ENCODE data around the gene GPR162.

Gene GPR162

GRCh38 chr12:6799147-6799546 lies 22.5 kb upstream of the GPR162 start:
- peaks cover 16% of the 10 kb centered on the region for H3K27me3 Mint-ChIP-seq
- no peaks in the 10 kb centered on the region for H3K4me1 Mint-ChIP-seq
- no peak overlapping the region for H3K27ac Mint-ChIP-seq
- DNase-seq (no peak), ATAC-seq (no peak)
- no peaks in the 10 kb centered on the region for H3K36me3 Mint-ChIP-seq (ENCODE audit: low read depth)
- H3K4me3 Mint-ChIP-seq: no peak overlapping the region
- no peaks in the 10 kb centered on the region for H3K9me3 Mint-ChIP-seq

- Mint-ChIP-seq H3K4me1 (peaks cover 6% of the 10 kb centered on the region), H3K27me3 (no peaks in the 10 kb centered on the region), H3K4me3 (no peak overlapping the region), H3K36me3 (ENCODE audit: low read depth) (no peaks in the 10 kb centered on the region), H3K27ac (no peak overlapping the region), H3K9me3 (no peaks in the 10 kb centered on the region)
- ATAC-seq (no peak), DNase-seq (no peak)
Observed at GRCh38 chr12:6807170-6807569, 14.5 kb upstream of the GPR162 start.

GRCh38 chr12:6809056-6809455 lies 12.6 kb upstream of the GPR162 start:
- no peaks in the 10 kb centered on the region for H3K9me3 Mint-ChIP-seq
- H3K4me3 Mint-ChIP-seq: no peak overlapping the region
- no peak for DNase-seq
- no peak overlapping the region for H3K27ac Mint-ChIP-seq
- no peaks in the 10 kb centered on the region for H3K36me3 Mint-ChIP-seq (ENCODE audit: low read depth)
- no peak for ATAC-seq
- peaks cover 2% of the 10 kb centered on the region for H3K27me3 Mint-ChIP-seq
- H3K4me1 Mint-ChIP-seq: peaks cover 6% of the 10 kb centered on the region

GRCh38 chr12:6810758-6811157 lies 10.9 kb upstream of the GPR162 start:
- ATAC-seq (no peak), DNase-seq (no peak)
- Mint-ChIP-seq H3K27ac (no peak overlapping the region), H3K36me3 (ENCODE audit: low read depth) (no peaks in the 10 kb centered on the region), H3K27me3 (peaks cover 9% of the 10 kb centered on the region), H3K4me1 (peaks cover 6% of the 10 kb centered on the region), H3K9me3 (no peaks in the 10 kb centered on the region), H3K4me3 (no peak overlapping the region)

GRCh38 chr12:6813363-6813762 lies 8.3 kb upstream of the GPR162 start:
- no peak for ATAC-seq
- Mint-ChIP-seq H3K9me3 (no peaks in the 10 kb centered on the region), H3K4me3 (no peak overlapping the region), H3K27me3 (peaks cover 9% of the 10 kb centered on the region), H3K4me1 (peaks cover 6% of the 10 kb centered on the region), H3K27ac (no peak overlapping the region), H3K36me3 (ENCODE audit: low read depth) (peaks cover 2% of the 10 kb centered on the region)
- DNase-seq: no peak

- H3K9me3 Mint-ChIP-seq: no peaks in the 10 kb centered on the region
Observed at GRCh38 chr12:6816598-6816997, 5.0 kb upstream of the GPR162 start.

GRCh38 chr12:6817098-6817497 lies 4.5 kb upstream of the GPR162 start:
- no peak for DNase-seq
- H3K27ac Mint-ChIP-seq: no peak overlapping the region
- peaks cover 9% of the 10 kb centered on the region for H3K4me1 Mint-ChIP-seq
- H3K27me3 Mint-ChIP-seq: peaks cover 21% of the 10 kb centered on the region
- H3K4me3 Mint-ChIP-seq: no peak overlapping the region
- no peaks in the 10 kb centered on the region for H3K9me3 Mint-ChIP-seq
- ATAC-seq: no peak
- H3K36me3 Mint-ChIP-seq (ENCODE audit: low read depth): peaks cover 2% of the 10 kb centered on the region

More at GRCh38 chr12:6816598-6816997, 5.0 kb upstream of the GPR162 start:
- Mint-ChIP-seq H3K36me3 (ENCODE audit: low read depth) (peaks cover 2% of the 10 kb centered on the region), H3K4me3 (no peak overlapping the region), H3K27ac (no peak overlapping the region), H3K4me1 (peaks cover 7% of the 10 kb centered on the region), H3K27me3 (peaks cover 19% of the 10 kb centered on the region)
- DNase-seq (no peak), ATAC-seq (no peak)

GRCh38 chr12:6817662-6818157 lies 3.9 kb upstream of the GPR162 start:
- ATAC-seq (no peak), DNase-seq (no peak)
- Mint-ChIP-seq H3K27me3 (peaks cover 27% of the 10 kb centered on the region), H3K4me1 (peaks cover 13% of the 10 kb centered on the region), H3K27ac (peak overlapping the region; percentile 10), H3K36me3 (ENCODE audit: low read depth) (peaks cover 2% of the 10 kb centered on the region), H3K4me3 (no peak overlapping the region), H3K9me3 (no peaks in the 10 kb centered on the region)

- Mint-ChIP-seq H3K4me3 (no peak overlapping the region), H3K27me3 (peaks cover 32% of the 10 kb centered on the region), H3K27ac (no peak overlapping the region), H3K36me3 (ENCODE audit: low read depth) (peaks cover 2% of the 10 kb centered on the region), H3K4me1 (peaks cover 13% of the 10 kb centered on the region), H3K9me3 (no peaks in the 10 kb centered on the region)
- ATAC-seq (no peak), DNase-seq (no peak)
Observed at GRCh38 chr12:6818222-6818621, 3.4 kb upstream of the GPR162 start.

GRCh38 chr12:6818645-6819044 lies 3.0 kb upstream of the GPR162 start:
- Mint-ChIP-seq H3K4me1 (peaks cover 13% of the 10 kb centered on the region), H3K36me3 (ENCODE audit: low read depth) (peaks cover 2% of the 10 kb centered on the region), H3K27ac (no peak overlapping the region), H3K27me3 (peaks cover 36% of the 10 kb centered on the region), H3K4me3 (no peak overlapping the region), H3K9me3 (no peaks in the 10 kb centered on the region)
- ATAC-seq: no peak
- no peak for DNase-seq

- no peak overlapping the region for H3K4me3 Mint-ChIP-seq
- ATAC-seq (no peak), DNase-seq (no peak)
- peaks cover 2% of the 10 kb centered on the region for H3K36me3 Mint-ChIP-seq (ENCODE audit: low read depth)
- H3K9me3 Mint-ChIP-seq: no peaks in the 10 kb centered on the region
- H3K4me1 Mint-ChIP-seq: peaks cover 13% of the 10 kb centered on the region
- peaks cover 38% of the 10 kb centered on the region for H3K27me3 Mint-ChIP-seq
- H3K27ac Mint-ChIP-seq: no peak overlapping the region
Observed at GRCh38 chr12:6819106-6820030, 2.3 kb upstream of the GPR162 start.

GRCh38 chr12:6820166-6820565 lies 1.5 kb upstream of the GPR162 start:
- Mint-ChIP-seq H3K9me3 (no peaks in the 10 kb centered on the region), H3K4me1 (peaks cover 13% of the 10 kb centered on the region), H3K27me3 (peaks cover 38% of the 10 kb centered on the region), H3K4me3 (no peak overlapping the region), H3K36me3 (ENCODE audit: low read depth) (peaks cover 2% of the 10 kb centered on the region), H3K27ac (no peak overlapping the region)
- ATAC-seq: no peak
- DNase-seq: no peak

- peaks cover 20% of the 10 kb centered on the region for H3K4me1 Mint-ChIP-seq
- peaks cover 2% of the 10 kb centered on the region for H3K36me3 Mint-ChIP-seq (ENCODE audit: low read depth)
- ATAC-seq: no peak
- H3K27me3 Mint-ChIP-seq: peaks cover 59% of the 10 kb centered on the region
- DNase-seq: no peak
- H3K4me3 Mint-ChIP-seq: no peak overlapping the region
- no peak overlapping the region for H3K27ac Mint-ChIP-seq
- no peaks in the 10 kb centered on the region for H3K9me3 Mint-ChIP-seq
Observed at GRCh38 chr12:6822426-6823135, 960 bp downstream of the GPR162 start.

- peaks cover 24% of the 10 kb centered on the region for H3K4me1 Mint-ChIP-seq
- no peak overlapping the region for H3K4me3 Mint-ChIP-seq
- ATAC-seq: no peak
- H3K36me3 Mint-ChIP-seq (ENCODE audit: low read depth): no peaks in the 10 kb centered on the region
- H3K27ac Mint-ChIP-seq: no peak overlapping the region
- DNase-seq: no peak
- H3K9me3 Mint-ChIP-seq: no peaks in the 10 kb centered on the region
- peaks cover 62% of the 10 kb centered on the region for H3K27me3 Mint-ChIP-seq
Observed at GRCh38 chr12:6823182-6824084, 1.8 kb downstream of the GPR162 start.

Measured in activated naive CD8-positive, alpha-beta T cell treated with anti-CD3 and anti-CD28 coated beads, Interleukin-2, amount 50 U/mL, for 24 hours (primary cell).